Kasumi-1 (cell line): ENCODE results near the gene ZCCHC14.

ENCODE experiments used
- DNase-seq, 2 experiments: peaks; one replicate each; lab custom pipeline; 2025; lab: John Stamatoyannopoulos, UW

The ZCCHC14 gene

DNA sequence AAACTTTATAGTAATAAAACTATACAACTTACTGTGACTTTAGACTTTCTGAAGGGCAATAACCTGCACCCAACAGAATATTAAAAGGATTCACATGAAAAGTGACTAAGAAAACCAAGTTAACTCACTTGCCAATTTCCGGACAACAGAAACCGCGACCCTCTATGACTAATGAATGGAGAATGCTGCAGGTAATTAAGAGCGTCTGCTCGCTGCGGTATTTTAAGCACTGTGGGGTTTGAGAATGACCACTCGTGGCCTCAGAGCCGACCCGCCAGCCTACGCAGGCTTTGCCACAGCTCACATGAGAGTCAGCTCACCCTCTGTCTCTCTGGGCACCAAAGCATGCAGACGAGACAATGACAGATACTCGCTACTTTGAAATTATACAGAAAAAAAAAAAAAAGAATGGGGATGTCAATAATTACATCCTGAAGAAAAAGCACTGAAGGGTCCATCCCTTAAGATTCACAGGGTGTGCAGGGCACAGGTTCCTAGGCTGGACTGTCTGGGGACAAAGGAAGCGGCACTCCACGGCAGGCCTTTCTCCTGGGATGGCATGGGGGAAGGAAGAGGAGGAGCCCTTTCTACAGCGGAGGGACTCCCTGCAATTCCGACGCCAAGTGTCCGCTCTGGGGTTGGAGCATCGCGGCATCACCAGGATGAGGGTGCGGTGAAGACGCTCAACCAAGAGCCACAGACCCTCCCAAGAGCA is 35.0 kb downstream of the ZCCHC14 start:
- no peak for DNase-seq

DNA sequence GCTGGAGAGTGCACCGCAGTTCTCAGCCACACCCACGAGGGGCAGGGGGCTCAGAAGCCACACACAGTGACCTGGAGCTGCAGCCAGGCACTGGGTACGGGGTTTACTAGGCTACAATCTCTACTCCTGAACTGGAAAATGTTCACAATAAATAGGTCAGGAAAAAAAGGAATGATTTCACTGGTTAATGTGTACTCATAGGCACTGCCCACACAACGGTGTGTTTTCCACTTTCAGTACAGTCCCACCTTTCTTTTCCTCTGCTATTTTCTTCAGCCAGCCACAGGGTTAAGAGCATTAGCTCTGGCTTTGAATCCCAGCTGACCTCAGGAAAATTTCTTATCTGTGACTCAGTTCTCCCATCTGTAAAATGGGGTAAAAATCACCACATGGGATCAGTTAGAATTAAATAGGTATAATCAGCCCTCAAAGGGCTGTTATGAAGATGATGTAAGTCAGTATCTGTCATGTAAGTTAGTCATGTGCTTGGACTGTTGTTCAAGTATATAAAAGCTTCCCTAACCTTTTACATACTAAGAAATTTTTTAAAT is 35.7 kb downstream of the ZCCHC14 start:
- no peak for DNase-seq

DNA sequence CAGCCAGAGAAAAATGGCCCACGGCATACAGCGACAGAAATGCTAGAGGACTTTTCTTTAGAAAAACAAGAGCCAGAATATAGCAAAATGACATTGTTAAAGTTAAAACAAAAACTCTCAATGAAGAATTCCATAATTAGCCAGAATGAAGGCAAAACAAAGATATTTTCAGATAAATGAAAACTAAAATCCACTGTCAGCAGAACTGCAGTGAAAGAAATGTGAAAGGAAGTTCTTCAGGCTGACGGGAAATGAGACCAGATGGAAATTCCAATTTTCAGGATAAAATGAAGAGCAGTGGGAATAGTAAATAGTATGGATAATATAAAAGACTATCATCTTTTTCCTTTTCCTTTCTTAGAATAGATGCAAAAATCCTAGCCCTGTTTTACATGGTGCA is 38.4 kb downstream of the ZCCHC14 start:
- DNase-seq: no peak

GRCh38 chr16:87453326-87453725 is 39.5 kb downstream of the ZCCHC14 start:
- no peak for DNase-seq

GRCh38 chr16:87451563-87452210 is 41.1 kb downstream of the ZCCHC14 start:
- DNase-seq: no peak

DNA sequence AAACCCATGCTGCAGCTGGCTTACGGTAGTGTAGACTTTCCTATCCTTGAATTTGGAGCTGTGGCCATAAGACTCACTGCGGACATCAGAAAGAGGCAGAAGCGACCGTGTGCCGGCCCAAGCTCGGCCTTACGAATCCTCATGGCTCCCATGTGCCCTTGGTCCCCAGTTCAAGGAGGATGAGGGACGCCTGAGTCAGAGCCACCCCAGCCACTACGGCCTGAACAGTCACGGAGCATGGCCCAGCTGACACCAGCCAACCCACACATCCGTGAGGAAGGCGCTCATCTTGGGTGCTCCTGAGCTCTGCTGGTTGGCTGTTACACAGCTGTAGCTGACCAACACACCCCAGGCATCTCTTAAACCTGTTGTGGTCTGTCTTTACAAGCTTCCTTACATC is 44.0 kb downstream of the ZCCHC14 start:
- no peak for DNase-seq

DNA sequence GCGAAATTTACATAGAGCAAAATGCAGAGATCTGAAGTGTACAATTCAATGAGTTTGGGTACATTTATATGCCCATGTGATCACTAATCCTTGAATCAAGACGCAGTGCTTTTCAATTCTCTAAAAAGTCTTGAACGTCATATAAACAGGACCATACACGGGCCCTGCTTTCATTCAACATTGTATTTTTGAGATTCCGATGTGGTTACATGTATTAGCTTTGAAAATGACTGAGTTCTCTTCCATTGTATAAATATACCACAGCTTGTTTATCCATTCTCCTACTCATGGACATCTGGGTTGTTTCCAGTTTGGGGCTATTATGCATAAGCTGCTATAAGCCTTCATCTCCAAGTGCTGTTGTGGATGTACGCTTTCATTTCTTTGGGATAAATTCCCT is 45.5 kb downstream of the ZCCHC14 start:
- DNase-seq: no peak

- no peak for DNase-seq
Observed at GRCh38 chr16:87446479-87446878, 46.3 kb downstream of the ZCCHC14 start.

- no peak for DNase-seq
Observed at GRCh38 chr16:87445486-87445885, 47.3 kb downstream of the ZCCHC14 start.

GRCh38 chr16:87443964-87444363 is 48.9 kb downstream of the ZCCHC14 start:
- no peak for DNase-seq

DNA sequence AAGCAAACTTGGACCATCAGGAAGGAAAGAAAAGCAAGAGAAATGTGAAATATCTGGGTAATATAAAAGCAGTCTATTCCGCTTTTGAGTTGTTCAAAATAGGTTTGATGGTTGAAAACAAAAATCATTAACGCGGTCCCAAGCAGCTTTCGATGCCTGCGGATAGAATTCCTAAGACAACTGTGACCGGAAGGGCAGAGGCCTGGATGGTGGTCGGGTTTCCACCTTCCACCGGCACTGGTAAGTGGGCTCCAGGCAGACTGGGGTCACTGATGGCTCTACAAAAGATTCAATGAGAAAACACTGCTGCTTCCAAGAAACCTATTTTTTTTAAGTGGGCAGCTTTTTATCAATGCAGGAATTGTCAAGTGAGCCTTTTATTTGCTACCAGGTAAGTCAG is 49.8 kb downstream of the ZCCHC14 start:
- no peak for DNase-seq

DNA sequence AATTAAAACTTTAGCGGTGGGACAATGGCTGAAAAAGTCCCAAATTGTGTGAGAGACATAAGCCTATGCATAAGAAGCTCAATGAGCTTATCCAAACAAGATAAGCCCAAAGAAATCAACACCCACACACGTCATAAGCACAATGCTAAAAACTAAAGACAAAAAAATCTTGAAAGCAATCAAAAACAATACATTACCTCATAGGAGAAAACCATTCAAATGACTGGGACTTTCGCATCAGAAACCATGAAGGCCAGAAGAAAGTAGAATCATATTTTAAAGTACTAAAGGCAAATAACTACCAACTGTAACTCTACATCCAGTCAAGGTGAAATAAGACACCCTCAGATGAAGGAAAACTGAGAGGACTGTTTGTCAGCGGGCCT is 50.2 kb downstream of the ZCCHC14 start:
- DNase-seq: no peak

DNA sequence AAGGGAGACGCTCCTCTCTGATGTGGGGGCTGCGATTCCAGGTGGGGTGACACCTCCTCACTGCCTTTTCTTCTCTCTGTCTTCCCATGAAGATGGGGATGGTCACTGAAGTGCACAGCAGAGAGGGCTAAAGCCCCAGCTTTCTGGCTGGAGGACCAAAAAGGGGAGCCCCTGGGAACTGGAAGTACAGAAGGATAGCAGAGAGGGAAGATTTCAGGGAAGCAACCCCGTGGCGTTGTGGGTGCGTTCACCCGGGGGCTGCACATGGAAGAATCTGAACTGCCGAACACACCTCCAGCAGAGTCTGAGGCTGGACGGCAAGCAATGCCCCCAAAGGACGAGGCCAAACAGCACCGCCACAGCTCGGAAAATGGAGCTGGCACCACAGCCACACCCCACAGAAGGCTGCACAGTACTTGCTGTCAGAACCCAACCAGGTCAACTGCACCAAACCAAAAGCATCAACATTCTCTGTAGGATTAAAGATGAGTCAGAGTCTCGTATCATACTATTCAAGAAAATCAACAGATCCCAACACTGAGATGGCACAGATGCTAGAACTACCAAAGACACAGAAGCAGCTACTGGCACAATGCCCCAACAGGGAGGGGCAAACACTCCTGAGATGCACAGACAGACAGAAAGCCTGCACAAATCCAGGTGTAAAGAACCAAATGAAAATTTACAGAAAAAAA is 50.8 kb downstream of the ZCCHC14 start:
- DNase-seq: no peak

DNA sequence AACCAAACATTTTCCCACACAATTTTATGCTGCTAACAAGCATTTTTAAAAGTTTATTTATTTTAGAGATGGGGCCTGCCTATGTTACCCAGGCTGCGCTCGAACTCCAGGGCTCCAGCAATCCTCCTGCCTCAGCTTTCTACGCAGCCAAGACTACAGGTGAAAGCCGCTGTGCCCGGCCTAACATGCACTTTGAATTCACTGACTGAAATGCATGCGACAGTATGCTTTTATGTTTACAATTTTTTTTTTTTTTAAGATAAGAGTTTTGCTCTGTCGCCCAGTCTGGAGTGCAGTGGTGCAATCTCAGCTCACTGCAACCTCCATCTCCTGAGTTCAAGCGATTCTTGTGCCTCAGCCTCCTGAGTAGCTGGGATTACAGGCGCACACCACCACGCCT is 52.9 kb downstream of the ZCCHC14 start:
- no peak for DNase-seq

GRCh38 chr16:87438611-87438985 is 54.2 kb downstream of the ZCCHC14 start:
- no peak for DNase-seq

DNA sequence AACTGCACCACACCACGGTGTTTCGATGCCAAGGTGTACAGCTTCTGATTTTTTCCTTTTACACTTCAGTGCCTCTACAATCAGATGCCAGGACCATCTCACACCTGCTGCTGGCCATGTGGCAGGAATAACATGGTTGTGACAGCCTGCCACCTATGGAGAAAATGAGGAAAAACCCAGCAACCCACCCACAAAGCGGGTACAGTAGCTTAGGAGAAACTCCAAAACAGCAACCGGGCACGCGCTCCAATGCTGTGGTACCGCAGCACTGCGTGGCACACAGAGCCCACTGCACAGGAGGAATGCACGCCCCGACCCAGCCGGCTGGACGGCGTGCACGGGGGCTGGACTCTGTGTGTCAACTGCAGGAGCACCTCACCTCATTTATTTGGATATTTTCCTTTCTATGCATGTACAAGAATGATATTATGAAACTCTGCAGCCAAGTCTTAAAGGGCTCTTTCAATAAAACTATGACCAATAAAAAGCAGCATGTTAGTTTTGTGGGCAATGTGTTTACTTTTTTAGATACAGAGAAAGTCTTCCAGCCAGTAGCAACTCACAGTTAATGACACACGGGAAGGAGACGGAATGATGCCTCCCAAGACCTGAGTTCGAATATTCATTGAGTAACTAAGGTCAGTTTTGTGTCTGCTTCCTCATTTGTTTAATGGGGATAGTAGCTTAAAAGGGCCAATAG is 54.8 kb downstream of the ZCCHC14 start:
- DNase-seq: no peak

- DNase-seq: no peak
Observed at GRCh38 chr16:87437327-87437726, 55.5 kb downstream of the ZCCHC14 start.

DNA sequence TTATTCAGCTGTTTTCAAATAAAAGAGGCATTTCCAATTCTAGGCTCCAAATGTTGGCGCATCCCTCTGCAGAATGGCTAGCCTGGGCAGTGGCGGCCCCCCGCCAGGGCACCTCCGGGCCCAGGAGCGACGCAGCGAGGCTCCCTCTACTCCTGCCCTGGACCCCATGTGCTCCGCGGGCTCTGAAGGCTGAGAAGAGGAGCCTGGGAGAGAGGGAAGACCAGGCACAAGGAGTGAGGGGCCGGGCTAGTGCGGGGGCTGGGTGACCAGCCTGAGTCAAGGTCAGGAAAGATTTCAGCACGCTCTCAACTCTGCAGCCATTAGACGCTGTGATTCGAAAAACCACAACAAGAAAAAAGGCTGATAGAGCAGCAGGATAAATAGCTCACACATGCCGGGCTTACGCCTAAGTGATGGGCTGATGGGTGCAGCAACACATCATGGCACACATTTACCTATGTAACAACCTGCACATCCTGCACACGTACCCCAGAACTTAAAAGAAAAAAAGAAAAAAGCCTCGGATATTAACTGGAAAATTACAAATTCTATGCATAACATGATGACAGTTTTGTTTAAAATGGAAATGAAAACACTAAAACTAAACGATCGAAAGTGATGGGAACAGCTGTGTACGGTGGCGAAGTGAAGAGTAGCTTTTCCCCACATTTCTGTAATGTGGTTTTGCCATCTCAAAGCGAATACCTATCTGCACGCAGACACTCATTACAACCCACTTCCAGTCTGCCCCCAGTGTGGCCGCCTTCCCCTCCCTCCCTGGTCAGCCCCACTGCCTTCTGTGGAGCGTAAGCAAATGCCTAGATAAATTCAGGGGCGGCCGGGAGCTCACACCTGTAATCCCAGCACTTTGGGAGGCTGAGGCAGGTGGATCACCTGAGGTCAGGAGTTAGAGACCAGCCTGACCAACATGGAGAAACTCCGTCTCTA is 56.3 kb downstream of the ZCCHC14 start:
- DNase-seq: no peak

GRCh38 chr16:87435372-87436224 is 57.2 kb downstream of the ZCCHC14 start:
- DNase-seq: peak in 1 of 2 experiments; percentile 3

DNA sequence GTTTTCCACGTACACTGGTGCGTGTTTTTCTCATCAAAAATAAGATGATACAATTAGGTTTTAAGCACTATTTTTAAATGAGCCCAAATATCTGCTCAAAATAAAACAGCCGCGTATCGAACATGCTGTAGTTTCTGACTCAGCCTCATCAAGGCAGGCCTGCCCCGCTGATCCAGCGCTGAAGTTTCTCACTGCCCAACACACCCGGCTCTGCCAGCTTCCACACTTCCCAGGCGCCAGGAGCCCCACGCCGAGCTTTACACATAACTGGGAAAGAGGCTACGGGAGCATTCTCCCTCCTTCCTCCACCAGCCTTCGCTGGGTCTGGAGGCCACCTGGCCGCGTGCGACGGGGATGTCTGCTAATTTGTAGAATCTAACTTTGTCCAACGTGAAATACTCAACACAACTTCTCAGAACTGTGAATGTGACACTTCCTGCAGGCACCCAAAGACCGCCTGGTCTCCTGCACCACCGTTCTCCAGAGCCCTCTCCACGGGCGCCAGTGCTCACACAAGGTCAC is 58.6 kb downstream of the ZCCHC14 start:
- no peak for DNase-seq
